Activated T-helper 17 cell treated with anti-CD3 and anti-CD28 coated beads, Interleukin-2, amount 50 U/mL, for 72 hours (primary cell): ENCODE data around the gene FDX2. TPM values are rescaled to one million over a fixed set of nuclear protein-coding genes. Genes with fewer than 3 reads are reported as not detected.
"Not testable (repeated sequence)": the region's sequence is repeated elsewhere in the genome, so short reads cannot be mapped to it uniquely, and the experiment has no call there.

Experiments
- ATAC-seq: fragments of 150-1000 bp; cut with Tn5 transposase; replicated peaks from 2 replicates; pipeline ENCODE4 v1.10.0; 2021; ENCODE audit warnings: mild to moderate bottlenecking, moderate library complexity
- H3K27ac Mint-ChIP-seq: one replicate; pipeline ENCODE4 v1.8.0; 2022; ENCODE audit warnings: mixed read lengths
- H3K27me3 Mint-ChIP-seq: one replicate; pipeline ENCODE4 v1.8.0; 2022; ENCODE audit warnings: mixed read lengths
- H3K36me3 Mint-ChIP-seq: one replicate; pipeline ENCODE4 v1.8.0; 2022; ENCODE audit warnings: low read depth, mild to moderate bottlenecking, mixed read lengths
- H3K4me1 Mint-ChIP-seq: one replicate; pipeline ENCODE4 v1.8.0; 2022; ENCODE audit warnings: mixed read lengths
- H3K4me3 Mint-ChIP-seq: one replicate; pipeline ENCODE4 v1.8.0; 2022; ENCODE audit warnings: mild to moderate bottlenecking, mixed read lengths
- H3K9me3 Mint-ChIP-seq: one replicate; pipeline ENCODE4 v1.8.0; 2022; ENCODE audit warnings: mixed read lengths
- total RNA-seq, 2 donors: library from RNA; stranded (reverse); gene quantifications; one replicate each; pipeline ENCODE4 v1.2.3, GENCODE V29; 2022

FDX2 gene
- total RNA-seq, 2 donors from 2014 or later, result 12.3 to 20.1 TPM

DNA sequence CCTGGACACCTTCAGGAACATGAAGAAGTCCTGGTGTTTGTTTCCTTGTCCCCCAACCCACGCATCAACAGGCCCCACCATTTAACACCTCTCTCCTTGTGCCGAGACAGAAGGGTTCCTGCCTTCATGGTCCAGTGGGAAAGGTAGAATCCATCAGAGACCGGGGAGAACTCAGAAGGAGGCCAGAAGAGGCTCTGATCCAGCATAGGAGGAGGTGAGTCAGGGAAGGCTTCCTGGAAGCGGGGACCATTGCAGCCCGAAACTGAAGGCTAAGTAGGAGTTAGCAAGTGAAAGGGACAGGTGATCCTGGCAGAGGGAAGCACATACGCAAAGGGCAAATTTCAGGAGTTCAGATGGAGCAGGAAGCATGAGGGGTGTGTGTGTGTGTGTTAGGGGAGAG lies 23.1 kb upstream of the FDX2 start:
- peak overlapping the region; percentile 84 for H3K27ac Mint-ChIP-seq
- ATAC-seq, result peak; percentile 67
- peak overlapping the region; percentile 86 for H3K4me3 Mint-ChIP-seq

GRCh38 chr19:10336725-10337124 lies 20.9 kb upstream of the FDX2 start:
- H3K4me1 Mint-ChIP-seq, ATAC-seq, H3K27me3 Mint-ChIP-seq, H3K27ac Mint-ChIP-seq, H3K9me3 Mint-ChIP-seq: not testable (repeated sequence)
- Mint-ChIP-seq H3K4me3 (peak overlapping the region; percentile 28), H3K36me3 (peaks cover 64% of the 10 kb centered on the region)

More for the DNA sequence above, 23.1 kb upstream of the FDX2 start:
- Mint-ChIP-seq H3K4me1 (peaks cover 5% of the 10 kb centered on the region), H3K9me3 (no peaks in the 10 kb centered on the region), H3K27me3 (no peaks in the 10 kb centered on the region), H3K36me3 (peaks cover 42% of the 10 kb centered on the region)

- H3K4me3 Mint-ChIP-seq, result peak overlapping the region; percentile 94
- no peaks in the 10 kb centered on the region for H3K9me3 Mint-ChIP-seq
- H3K27me3 Mint-ChIP-seq, result no peaks in the 10 kb centered on the region
- no peak overlapping the region for H3K27ac Mint-ChIP-seq
- H3K4me1 Mint-ChIP-seq, result peaks cover 9% of the 10 kb centered on the region
- H3K36me3 Mint-ChIP-seq, result peaks cover 71% of the 10 kb centered on the region
- ATAC-seq, result no peak
These were observed 19.7 kb upstream of the FDX2 start for GRCh38 chr19:10335352-10335985.

DNA sequence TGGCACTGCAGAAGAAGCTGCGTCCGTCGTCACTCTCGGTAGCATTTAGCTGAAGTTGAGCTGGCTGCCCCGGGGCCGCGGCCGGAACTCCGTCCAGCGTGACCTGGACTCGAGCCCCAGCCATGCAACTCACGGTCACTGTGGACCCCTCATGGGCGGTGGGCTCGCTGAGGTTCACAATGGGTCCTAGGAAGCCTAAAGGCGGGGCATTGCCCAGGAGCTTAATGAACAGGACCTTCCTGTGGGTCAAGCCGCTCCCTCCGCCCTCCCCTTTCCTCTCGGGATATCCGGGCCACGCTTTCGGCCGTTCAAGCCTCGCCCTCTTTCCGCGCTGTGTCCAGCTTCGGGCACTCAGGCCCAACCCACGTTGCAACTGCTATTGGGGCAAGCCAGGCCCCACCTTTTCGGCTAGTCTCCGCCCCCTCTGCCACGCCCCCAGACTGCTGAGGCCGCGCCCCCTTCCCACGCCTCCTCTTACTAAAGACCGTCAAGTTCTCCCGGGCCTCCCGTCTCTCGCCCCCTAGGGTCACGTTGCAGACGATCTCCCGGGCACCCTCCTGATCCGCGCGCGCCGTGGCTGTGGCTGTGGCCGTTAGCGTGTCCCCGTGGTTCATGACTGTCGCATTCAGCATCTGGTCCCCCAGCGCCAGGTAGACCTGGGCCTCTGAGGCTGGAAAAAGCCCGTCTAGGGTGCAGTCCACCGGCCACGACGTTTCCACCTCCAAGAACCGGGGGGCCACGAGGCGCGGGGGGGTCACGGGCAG lies 19.0 kb upstream of the FDX2 start:
- peaks cover 9% of the 10 kb centered on the region for H3K4me1 Mint-ChIP-seq
- H3K9me3 Mint-ChIP-seq, result no peaks in the 10 kb centered on the region
- H3K27me3 Mint-ChIP-seq, result no peaks in the 10 kb centered on the region

DNA sequence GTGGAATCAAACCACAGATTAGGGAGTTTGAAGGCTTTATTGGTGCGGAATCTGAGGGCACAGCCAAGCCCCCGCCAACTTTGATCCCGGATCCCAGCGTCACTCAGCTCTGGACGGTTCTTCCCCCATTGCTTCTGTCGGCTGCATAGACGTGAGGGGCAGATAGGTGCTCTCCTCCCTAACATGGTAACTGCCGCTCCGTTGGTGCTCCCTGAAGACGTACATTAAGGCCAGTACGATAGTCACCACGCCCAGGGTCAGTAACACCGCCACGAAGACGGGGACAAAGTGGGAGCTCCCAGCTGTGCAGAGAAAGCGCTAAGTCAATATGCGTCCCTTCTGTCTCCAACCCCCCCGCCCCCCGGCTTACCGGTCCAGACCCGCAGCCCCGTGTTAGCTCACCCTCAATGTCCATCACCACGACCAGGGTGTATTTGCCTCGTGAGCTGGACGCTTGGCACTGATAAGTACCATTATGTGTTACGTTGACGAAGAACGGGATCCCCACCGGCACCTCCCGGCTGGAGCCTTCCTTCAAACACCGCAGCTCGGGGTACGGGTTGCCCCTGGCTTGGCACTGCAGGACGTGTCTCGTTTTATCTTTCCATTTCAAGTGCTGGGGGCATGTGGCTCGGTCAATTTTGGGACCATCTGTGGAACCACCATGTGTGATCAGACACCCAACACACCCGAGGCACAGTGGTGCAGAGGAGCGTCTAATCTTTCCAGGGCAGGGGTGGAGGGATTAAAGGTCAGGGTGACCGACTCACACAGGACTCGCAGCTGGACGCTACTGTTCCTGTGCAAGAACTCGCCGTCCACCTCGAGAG lies 18.2 kb upstream of the FDX2 start:
- peak; percentile 9 for ATAC-seq
- Mint-ChIP-seq H3K27ac (peak overlapping the region; percentile 94), H3K4me3 (peak overlapping the region; percentile 94), H3K27me3 (no peaks in the 10 kb centered on the region), H3K36me3 (peaks cover 86% of the 10 kb centered on the region), H3K4me1 (peaks cover 9% of the 10 kb centered on the region), H3K9me3 (no peaks in the 10 kb centered on the region)

More for the DNA sequence above, 19.0 kb upstream of the FDX2 start:
- H3K27ac Mint-ChIP-seq, result no peak overlapping the region
- ATAC-seq, result no peak
- H3K36me3 Mint-ChIP-seq, result peaks cover 78% of the 10 kb centered on the region
- peak overlapping the region; percentile 94 for H3K4me3 Mint-ChIP-seq

DNA sequence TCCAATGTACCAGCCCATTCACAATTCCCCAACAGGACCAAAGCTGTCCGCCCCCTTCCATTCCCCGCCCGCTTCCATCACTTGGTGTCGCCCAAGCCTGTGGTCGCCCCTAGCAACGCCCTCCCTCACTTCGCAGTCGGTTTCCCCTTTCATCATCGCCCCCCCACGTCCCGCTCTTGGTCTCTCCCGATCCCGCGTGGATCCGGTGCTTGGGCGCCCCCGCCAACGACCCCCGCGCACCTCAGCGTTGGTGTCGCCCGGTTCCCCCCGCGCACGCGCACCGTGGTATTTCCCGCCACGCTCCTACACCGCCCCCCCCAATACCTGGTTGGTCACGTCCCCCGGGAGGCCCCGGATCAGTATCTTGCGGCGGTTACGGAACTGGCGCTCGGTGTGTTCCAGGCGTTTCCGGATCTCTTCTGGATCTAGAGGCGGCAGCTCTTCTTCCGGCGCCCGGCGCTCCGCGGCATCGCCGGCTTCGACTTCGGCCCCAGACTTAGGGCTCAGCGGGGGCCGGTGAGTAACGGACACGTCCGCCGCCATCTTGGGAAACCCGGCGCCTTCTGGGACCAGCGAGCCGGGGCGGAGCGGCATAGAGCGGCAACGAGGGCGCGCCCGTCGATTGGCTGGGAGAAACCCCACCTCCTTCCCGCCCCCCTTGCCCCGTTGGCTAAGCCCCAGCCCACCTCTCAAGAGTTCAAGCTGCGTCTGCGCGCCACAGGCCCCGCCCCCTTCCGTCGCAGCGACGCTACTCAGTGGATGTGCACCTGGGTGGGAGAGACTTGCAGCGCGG lies 17.3 kb upstream of the FDX2 start, which contains the start of gene RAVER1:
Gene RAVER1 (minus strand): TSS at position 565 of the 793 bp plus-strand sequence. CDS start 22 bp downstream, at position 543.
- peak within 1 kb of the TSS; percentile 94 for H3K4me3 Mint-ChIP-seq
- H3K27me3 Mint-ChIP-seq, result no peaks in the 10 kb centered on the region
- H3K9me3 Mint-ChIP-seq, result no peaks in the 10 kb centered on the region
- peaks cover 4% of the 10 kb centered on the region for H3K4me1 Mint-ChIP-seq
- peaks cover 86% of the 10 kb centered on the region for H3K36me3 Mint-ChIP-seq
- peak; percentile 96 for ATAC-seq
- H3K27ac Mint-ChIP-seq, result peak within 1 kb of the TSS; percentile 94

- H3K27ac Mint-ChIP-seq, result peak overlapping the region; percentile 94
- no peaks in the 10 kb centered on the region for H3K27me3 Mint-ChIP-seq
- H3K36me3 Mint-ChIP-seq, result peaks cover 94% of the 10 kb centered on the region
- ATAC-seq, result no peak
- peak overlapping the region; percentile 94 for H3K4me3 Mint-ChIP-seq
- H3K9me3 Mint-ChIP-seq, result no peaks in the 10 kb centered on the region
- H3K4me1 Mint-ChIP-seq, result peaks cover 4% of the 10 kb centered on the region
These were observed 16.5 kb upstream of the FDX2 start for GRCh38 chr19:10332158-10332964.

DNA sequence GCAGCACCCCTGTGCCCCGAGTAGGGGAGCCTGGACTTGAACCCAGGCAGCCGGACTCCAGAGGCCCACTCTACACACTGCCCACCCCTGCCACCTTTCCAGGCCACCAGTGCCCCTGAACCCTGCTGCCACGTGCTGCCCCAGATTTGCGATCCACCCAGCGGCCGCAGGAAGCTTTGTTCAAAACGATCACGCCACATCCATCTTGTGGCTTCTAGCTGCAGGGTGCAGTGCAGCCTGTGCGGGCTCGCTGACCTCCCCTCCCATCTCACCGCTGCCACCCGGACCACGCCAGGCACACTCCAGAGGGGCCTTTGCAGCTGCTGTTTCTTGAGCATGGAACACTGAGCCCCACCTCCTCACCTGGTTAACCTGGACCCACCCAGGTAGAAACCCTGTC lies 13.7 kb upstream of the FDX2 start:
- Mint-ChIP-seq H3K4me3 (peak overlapping the region; percentile 11), H3K27me3 (no peaks in the 10 kb centered on the region), H3K27ac (no peak overlapping the region), H3K36me3 (peaks cover 95% of the 10 kb centered on the region), H3K9me3 (no peaks in the 10 kb centered on the region), H3K4me1 (peaks cover 4% of the 10 kb centered on the region)
- ATAC-seq, result no peak

DNA sequence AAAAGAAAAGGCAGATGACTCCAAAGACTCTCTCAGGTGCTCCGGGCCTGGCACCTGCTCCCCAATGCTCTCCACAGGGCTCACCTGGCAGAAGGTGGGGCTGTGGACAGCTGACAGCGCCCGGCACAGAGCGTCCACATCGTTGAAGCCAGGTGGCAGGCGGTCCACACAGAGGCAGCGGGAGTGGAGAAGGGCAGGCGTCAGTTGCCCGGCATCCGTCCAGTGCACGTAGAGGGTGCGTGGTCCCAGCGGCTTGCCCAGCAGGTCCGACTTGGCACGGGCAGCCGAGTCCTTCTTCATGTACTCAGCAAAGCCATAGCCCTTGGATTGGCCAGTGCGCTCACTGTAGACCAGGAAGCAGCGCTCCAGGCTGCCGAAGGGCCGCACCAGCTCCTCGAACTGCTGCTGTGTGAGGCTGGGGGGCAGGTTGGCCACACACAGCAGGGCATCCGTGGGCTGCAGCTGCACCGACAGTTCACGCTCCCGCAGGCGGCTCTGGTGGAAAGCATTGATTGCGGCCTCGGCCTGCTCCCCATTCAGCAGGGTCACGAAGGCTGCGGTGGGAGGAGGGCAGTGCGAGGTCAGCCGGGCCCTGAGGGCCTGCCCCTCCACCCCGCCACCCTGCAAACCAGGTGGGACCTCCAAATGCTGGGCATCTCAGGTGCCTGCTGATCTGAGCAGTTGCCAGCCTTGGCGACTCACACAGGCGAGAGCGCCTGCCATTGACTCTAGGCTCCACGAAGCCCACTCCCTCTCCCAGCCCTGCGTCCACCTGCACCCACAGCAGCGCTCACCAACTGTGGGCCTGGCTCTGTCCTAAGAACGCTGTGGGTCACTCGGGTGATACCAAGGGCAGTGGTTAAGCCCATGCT lies 13.0 kb upstream of the FDX2 start:
- no peak overlapping the region for H3K4me3 Mint-ChIP-seq
- H3K27ac Mint-ChIP-seq, result no peak overlapping the region
- ATAC-seq, result no peak
- no peaks in the 10 kb centered on the region for H3K27me3 Mint-ChIP-seq
- peaks cover 95% of the 10 kb centered on the region for H3K36me3 Mint-ChIP-seq
- H3K4me1 Mint-ChIP-seq, result peaks cover 4% of the 10 kb centered on the region
- no peaks in the 10 kb centered on the region for H3K9me3 Mint-ChIP-seq

DNA sequence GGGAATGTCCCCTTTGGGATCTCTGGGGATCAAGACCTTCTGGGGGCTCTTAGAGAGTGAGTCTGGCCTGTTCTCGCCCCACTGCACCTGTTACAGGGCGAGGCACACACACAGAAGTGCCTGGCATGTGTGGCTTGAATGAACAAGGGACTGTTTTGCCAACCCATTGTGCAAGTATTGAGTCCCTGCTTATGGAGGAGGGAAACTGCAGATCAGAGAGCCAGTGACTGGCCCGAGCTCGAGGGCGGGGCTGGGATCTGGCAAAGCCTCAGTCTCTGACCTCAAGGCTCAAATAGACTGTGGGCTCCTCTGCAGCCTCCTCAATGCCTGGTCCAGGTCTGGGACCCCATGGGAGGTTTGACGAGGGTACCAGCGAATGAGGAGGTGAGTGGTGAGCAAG lies 12.0 kb upstream of the FDX2 start:
- ATAC-seq, result no peak
- no peak overlapping the region for H3K27ac Mint-ChIP-seq
- no peak overlapping the region for H3K4me3 Mint-ChIP-seq
- no peaks in the 10 kb centered on the region for H3K27me3 Mint-ChIP-seq
- H3K9me3 Mint-ChIP-seq, result no peaks in the 10 kb centered on the region
- peaks cover 4% of the 10 kb centered on the region for H3K4me1 Mint-ChIP-seq
- peaks cover 95% of the 10 kb centered on the region for H3K36me3 Mint-ChIP-seq

DNA sequence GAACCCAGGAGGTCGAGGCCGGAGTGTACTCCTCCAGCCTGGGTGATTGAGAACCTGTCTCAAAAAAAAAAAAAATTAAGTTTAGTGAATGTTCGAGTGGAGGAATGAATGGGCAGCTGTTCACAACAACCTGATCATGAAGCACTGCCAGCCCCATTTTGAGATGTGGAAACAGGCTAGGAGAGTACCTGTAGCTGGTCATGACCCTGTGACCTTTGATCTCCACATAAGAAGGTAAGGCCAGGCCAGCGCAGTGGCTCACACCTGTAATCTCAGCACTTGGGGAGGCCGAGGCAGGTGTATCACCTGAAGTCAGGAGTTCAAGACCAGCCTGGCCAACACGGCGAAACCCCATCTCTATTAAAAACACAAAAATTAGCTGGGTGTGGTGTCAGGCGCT lies 9.9 kb upstream of the FDX2 start:
- Mint-ChIP-seq H3K9me3 (no peaks in the 10 kb centered on the region), H3K4me3 (no peak overlapping the region), H3K36me3 (peaks cover 91% of the 10 kb centered on the region), H3K4me1 (no peaks in the 10 kb centered on the region), H3K27ac (no peak overlapping the region), H3K27me3 (no peaks in the 10 kb centered on the region)
- ATAC-seq, result no peak

DNA sequence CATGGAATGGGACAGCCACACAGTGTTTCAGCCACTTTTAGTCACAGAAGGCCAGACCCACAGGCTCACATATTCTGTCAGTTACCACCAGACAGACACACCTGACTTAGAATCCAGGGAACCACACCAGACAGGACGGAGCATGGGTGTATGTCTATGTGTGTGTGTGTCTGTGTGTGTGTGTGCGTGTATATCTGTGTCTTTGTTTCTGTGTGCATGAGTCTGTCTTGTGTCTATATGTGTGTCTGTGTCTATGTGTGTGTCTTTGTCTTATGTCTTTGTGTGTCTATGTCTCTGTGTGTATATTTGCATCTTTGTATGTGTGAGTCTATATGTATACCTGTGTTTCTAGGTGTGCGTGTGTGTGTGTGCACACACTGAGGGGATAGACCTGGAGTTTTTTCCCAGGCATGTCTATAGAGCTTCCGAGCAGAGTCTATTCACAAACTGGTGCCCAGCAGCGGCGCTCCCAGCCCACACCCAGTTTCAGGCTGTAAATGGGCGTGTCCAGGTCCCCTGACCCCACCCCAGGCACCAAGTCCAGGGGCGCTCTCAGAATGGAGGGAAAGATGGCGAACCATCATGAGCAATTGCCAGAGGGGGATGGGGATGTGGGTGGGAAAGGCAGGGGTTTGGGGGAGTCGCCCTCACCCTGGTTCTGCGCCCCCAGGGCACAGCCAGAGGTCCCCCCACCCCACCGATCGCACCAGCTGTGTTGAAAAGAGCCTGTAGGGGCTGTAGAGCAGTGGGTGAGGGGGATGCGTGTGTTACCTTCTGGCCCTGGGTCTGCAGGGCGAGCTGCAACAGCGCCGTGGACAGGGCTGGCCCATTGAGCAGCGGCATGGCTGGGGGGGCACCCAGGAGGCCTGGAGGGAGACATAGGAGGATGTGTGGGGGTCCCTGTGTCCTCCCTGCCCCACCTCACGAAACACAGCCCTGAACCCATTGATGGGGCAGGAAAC lies 6.3 kb upstream of the FDX2 start:
- no peak for ATAC-seq
- Mint-ChIP-seq H3K27ac (no peak overlapping the region), H3K36me3 (peaks cover 84% of the 10 kb centered on the region), H3K4me1 (no peaks in the 10 kb centered on the region), H3K27me3 (no peaks in the 10 kb centered on the region), H3K4me3 (no peak overlapping the region), H3K9me3 (no peaks in the 10 kb centered on the region)
